ENCODE results near the gene MAML1. TPM values are rescaled to one million over a fixed set of nuclear protein-coding genes. Genes with fewer than 3 reads are reported as not detected.
"Not testable (repeated sequence)": the region's sequence is repeated elsewhere in the genome, so short reads cannot be mapped to it uniquely, and the experiment has no call there.

MAML1 gene
- polyA plus RNA-seq (ENCODE audit: insufficient read length in 4 of 4): 10 to 100 TPM; 41.3 to 44.2 (median 42.5) TPM

- peak; percentile 98 to 100 (median 99) for DNase-seq (ENCODE audit: low read depth in 4 of 4, low spot score in 3 of 4)
Observed at GRCh38 chr5:179732412-179732917, at the start of gene MAML1. MAML1 (plus strand) TSS chr5:179732822; CDS start chr5:179733113, 291 bp downstream.

DNA sequence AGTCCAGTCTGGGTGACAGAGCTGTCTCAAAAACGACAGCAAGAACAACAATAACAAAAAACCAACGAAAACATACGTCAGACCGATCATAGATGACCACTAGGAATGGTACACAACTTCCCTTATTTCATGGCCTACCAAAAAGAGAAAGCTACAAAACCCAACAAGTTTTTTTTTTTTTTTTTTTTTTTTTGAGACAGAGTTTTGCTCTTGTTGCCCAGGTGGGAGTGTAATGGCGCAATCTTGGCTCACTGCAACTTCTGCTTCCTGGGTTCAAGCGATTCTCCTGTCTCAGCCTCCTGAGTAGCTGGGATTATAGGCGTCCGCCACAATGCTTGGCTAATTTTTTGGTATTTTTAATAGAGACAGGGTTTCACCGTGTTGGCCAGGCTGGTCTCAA, 43.4 kb upstream of the MAML1 start:
- DNase-seq (ENCODE audit: low read depth in 4 of 4, low spot score in 3 of 4): not testable (repeated sequence)

DNA sequence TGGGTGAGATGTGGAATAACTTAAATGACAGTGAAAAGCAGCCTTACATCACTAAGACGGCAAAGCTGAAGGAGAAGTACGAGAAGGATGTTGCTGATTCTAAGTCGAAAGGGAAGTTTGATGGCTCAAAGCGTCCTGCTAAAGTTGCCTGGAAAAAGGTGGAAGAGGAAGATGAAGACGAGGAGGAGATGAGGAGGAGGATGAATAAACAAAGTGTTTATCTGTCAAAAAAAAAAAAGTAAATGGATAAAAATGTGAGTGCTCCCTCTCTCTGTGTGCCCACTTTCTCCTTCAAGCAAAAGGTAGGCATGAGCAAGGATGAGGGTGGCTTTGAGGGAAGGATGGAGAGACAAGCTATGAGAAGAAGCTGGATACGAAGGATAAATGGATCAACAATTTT, 38.1 kb upstream of the MAML1 start:
- no peak for DNase-seq (ENCODE audit: low read depth in 4 of 4, low spot score in 3 of 4)

- no peak for DNase-seq (ENCODE audit: low read depth in 4 of 4, low spot score in 3 of 4)
Observed at GRCh38 chr5:179696603-179697002, 36.0 kb upstream of the MAML1 start.

GRCh38 chr5:179697108-179697507, 35.5 kb upstream of the MAML1 start:
- no peak for DNase-seq (ENCODE audit: low read depth in 4 of 4, low spot score in 3 of 4)

DNA sequence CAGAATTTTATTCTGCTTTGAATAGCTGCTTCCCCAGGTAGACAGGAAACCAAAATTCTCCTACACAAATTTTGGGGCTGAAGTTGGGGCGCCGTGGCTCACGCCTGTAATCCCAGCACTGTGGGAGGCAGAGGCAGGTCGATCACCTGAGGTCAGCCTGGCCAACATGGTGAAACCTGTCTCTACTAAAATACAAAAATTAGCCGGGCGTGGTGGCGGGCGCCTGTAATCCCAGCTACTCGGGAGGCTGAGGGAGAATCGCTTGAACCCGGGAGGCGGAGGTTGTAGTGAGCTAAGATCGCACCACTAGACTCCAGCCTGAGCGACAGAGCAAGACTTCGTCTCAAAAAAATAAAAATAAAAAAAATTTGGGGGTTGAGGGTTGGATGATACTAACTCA, 35.1 kb upstream of the MAML1 start:
- DNase-seq (ENCODE audit: low read depth in 4 of 4, low spot score in 3 of 4): not testable (repeated sequence)

DNA sequence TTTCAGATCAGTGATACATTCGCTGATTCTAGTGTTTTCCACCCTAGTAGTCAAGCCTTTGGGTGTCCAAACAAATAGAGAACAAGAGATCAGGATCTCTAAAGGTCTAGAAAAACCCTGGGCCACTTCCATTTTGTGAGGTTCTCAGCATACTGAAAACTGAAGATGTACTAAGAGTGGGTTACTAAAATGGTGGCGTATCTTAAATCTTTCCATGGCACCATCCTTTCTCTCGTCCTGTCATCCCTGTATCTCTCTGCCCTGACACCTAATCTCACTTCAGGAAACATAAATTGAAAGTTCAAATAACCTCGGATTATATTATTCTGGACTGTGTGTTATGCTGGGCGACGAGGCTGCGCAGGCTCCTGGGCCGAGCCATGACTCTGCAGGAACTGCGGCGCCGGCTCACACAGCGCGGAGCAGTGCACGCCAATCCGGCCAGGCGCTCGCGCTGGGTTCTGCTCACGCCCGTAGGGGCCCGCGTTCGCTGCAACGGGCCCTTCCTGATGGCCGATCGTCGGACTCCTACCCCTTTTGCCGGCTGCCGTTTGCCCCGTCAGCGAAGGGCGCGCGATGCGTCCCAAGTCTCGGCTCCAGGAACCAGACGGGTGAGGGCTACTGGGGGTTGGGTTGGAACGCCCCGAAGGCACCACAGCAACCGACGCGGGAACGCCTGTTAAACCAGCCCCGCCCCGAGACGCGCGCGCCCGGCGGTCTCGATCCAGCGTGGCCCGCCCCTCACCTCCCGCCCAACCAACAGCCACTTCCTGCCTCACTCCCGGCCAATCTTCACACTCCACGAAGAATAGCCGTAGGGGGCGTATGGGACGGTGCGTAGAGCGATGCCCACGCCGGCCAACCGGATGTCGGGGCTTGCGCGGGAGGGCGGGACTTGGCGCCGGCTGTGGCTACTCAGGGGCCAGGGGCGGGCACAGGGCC, 34.4 kb upstream of the MAML1 start:
- peak; percentile 98 to 99 (median 98) for DNase-seq (ENCODE audit: low read depth in 4 of 4, low spot score in 3 of 4)

DNA sequence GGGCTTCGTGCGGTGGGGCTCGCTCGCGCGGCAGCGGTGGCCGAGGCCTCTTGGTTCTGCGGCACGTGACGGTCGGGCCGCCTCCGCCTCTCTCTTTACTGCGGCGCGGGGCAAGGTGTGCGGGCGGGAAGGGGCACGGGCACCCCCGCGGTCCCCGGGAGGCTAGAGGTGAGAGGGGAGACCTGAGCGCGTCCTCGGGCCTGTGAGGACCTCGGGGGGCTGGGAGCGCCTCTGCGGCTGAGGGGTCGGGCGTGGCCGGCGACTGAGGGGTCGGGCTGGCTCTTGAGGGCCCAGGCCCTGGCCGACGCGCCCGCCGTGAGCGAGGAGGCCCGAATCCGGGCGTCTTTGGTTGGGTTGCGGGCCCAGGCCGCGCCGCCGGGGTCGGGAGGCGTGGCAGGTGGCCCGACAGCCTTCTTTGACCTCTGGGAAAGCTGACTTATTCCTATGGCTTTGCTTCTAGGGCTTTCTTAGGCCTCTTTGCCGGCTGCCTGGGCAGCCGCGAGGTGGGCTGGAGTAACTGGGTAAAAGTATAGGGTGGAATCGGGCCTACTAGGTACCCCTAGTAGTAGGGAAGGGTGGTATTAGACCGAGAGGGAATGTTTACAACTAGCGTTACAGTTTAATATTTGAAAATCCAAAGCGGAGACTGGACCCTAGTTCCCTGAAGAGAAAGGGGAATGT, 33.5 kb upstream of the MAML1 start, which contains the start of gene CANX:
TSS of gene CANX (plus strand) at position 33 of the 681 bp plus-strand sequence. CDS start 6,715 bp downstream, outside the sequence.
- DNase-seq (ENCODE audit: low read depth in 4 of 4, low spot score in 3 of 4): no peak

- DNase-seq (ENCODE audit: low read depth in 4 of 4, low spot score in 3 of 4): no peak
Observed at GRCh38 chr5:179699616-179700237, 32.9 kb upstream of the MAML1 start.

- no peak for DNase-seq (ENCODE audit: low read depth in 4 of 4, low spot score in 3 of 4)
Observed at GRCh38 chr5:179700401-179700918, 32.2 kb upstream of the MAML1 start.

- no peak for DNase-seq (ENCODE audit: low read depth in 4 of 4, low spot score in 3 of 4)
Observed at GRCh38 chr5:179716286-179716685, 16.3 kb upstream of the MAML1 start.

- no peak for DNase-seq (ENCODE audit: low read depth in 4 of 4, low spot score in 3 of 4)
Observed at GRCh38 chr5:179720222-179720621, 12.4 kb upstream of the MAML1 start.

GRCh38 chr5:179724163-179724562, 8.5 kb upstream of the MAML1 start:
- DNase-seq (ENCODE audit: low read depth in 4 of 4, low spot score in 3 of 4): no peak

- DNase-seq (ENCODE audit: low read depth in 4 of 4, low spot score in 3 of 4): no peak
Observed at GRCh38 chr5:179727106-179727505, 5.5 kb upstream of the MAML1 start.

DNA sequence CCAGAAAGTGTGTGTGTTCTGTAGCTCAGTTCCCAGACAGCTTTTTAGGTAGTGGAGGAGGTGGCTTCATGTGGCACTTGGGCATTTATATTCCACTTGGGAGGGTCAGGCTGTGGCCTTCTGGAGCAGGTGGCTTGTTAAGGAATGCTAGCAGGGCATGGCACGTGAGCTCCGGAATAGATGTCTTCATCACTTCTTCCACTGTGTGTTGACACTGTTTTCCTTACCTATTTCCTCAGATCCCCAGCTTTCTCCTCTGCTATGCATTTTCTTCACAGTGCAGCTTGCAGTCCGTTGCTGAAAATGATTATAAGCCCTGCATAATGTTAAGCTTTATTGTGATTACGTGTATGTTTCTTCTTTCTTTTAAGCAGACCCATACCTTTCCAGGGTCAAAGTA, 3.3 kb upstream of the MAML1 start:
- DNase-seq (ENCODE audit: low read depth in 4 of 4, low spot score in 3 of 4): no peak

DNA sequence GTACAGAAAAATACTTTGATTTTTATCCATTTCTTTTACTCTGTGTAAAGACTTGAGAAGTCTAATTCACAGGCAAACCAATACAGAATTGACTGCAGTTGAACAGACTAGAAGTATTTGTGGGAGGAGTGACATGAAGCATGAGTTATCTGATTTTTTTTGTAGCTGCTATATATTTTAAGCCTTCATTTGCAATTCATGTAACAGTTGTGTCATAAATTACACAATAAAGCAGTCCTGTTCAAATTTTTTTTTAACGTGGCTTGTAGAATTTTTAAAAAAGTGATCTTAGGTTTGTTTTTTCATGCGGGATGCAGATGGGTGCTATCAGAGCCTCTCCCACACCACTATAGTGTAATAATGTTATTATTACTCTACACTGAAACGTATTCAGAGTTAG, 2.9 kb upstream of the MAML1 start:
- DNase-seq (ENCODE audit: low read depth in 4 of 4, low spot score in 3 of 4): no peak

DNA sequence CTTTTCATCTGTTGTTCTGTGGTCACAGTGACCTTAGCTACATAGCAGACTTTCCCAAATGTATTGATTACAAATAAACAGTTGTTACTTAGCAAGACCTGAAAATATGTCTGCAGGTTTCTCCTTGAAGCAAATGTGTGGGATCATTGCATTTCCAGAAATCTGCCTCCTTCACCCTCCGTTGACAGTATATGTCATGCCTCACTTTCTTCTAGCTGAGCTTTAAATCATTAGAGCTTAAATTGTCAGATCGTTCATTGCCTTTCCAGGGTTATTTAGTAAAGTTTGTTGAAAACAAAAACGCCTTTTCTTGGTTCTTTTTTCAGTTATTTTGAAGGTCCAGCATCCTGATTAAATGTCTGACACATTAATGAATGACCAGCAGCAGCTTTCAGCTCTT, 2.3 kb upstream of the MAML1 start:
- no peak for DNase-seq (ENCODE audit: low read depth in 4 of 4, low spot score in 3 of 4)

DNA sequence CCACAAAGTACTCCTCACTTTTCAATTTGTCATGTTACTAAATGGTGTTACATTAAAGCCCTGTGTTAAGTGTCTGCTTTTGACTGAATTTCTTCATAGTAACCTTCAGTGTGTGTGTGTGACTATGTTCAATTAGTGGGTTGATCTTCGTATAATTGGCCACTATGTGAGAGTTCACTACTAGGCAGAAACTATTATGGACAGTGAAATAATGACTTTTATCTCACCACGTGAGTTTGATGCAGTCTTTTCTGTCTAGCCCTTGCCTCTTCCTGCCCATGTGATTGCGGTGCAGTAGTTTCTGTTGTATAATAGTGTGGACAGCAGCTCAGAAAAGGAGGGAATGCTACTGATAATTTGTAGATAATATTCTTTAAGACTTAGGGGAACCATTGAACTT, 1.8 kb upstream of the MAML1 start:
- DNase-seq (ENCODE audit: low read depth in 4 of 4, low spot score in 3 of 4): no peak

DNA sequence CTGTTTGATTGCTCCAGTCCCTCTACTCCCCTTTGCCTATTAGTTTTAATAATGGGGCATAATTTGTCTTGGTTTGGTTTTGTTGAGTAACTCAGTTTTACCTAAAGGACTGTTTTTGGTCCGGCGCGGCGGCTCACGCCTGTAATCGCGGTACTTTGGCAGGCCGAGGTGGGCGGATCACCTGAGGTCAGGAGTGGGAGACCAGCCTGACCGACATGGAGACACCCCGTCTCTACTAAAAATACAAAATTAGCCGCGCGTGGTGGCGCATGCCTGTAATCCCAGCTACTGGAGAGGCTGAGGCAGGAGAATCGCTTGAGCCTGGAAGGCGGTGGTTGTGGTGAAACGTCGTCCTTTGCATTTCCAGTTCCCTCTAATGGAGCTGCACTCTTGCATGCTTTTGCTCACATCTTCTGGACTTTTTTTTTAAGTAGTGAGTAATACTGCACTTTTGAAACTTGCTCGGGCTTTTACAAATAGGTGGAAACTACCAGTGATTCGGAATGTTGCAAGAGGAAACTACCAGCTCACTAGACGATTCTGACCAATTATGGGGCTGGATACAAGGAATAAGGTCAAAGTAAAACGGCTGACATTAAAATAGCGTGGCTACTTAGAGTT, 721 bp upstream of the MAML1 start:
- DNase-seq (ENCODE audit: low read depth in 4 of 4, low spot score in 3 of 4): no peak
